ENCODE results near the gene ZNF782.
"Not testable (repeated sequence)": the region's sequence is repeated elsewhere in the genome, so short reads cannot be mapped to it uniquely, and the experiment has no call there.

Gene ZNF782

GRCh38 chr9:96854651-96855273 lies 448 bp upstream of the ZNF782 start:
- no peak for DNase-seq (ENCODE audit: low spot score)

GRCh38 chr9:96852676-96853075 lies 1.6 kb downstream of the ZNF782 start:
- no peak for DNase-seq (ENCODE audit: low spot score)

- no peak for DNase-seq (ENCODE audit: low spot score)
These were observed 10.3 kb downstream of the ZNF782 start for GRCh38 chr9:96844040-96844439.

- DNase-seq (ENCODE audit: low spot score): no peak
These were observed 35.8 kb downstream of the ZNF782 start for GRCh38 chr9:96818533-96818932.

- no peak for DNase-seq (ENCODE audit: low spot score)
These were observed 36.3 kb downstream of the ZNF782 start for GRCh38 chr9:96817973-96818372.

GRCh38 chr9:96813607-96814006 lies 40.7 kb downstream of the ZNF782 start:
- DNase-seq (ENCODE audit: low spot score): no peak

GRCh38 chr9:96798959-96799358 lies 55.4 kb downstream of the ZNF782 start:
- DNase-seq (ENCODE audit: low spot score): not testable (repeated sequence)

- no peak for DNase-seq (ENCODE audit: low spot score)
These were observed 70.3 kb downstream of the ZNF782 start for GRCh38 chr9:96784021-96784420.

GRCh38 chr9:96782235-96782634 lies 72.1 kb downstream of the ZNF782 start:
- no peak for DNase-seq (ENCODE audit: low spot score)

- DNase-seq (ENCODE audit: low spot score): no peak
These were observed 72.8 kb downstream of the ZNF782 start for GRCh38 chr9:96781552-96781951.

GRCh38 chr9:96779089-96779488 lies 75.2 kb downstream of the ZNF782 start:
- DNase-seq (ENCODE audit: low spot score): no peak

GRCh38 chr9:96777426-96777864 lies 76.9 kb downstream of the ZNF782 start:
- DNase-seq (ENCODE audit: low spot score): no peak

- DNase-seq (ENCODE audit: low spot score): no peak
These were observed 83.2 kb downstream of the ZNF782 start for GRCh38 chr9:96771124-96771523.

GRCh38 chr9:96769989-96770388 lies 84.3 kb downstream of the ZNF782 start:
- no peak for DNase-seq (ENCODE audit: low spot score)

All from HuH-7.5 (cell line).